ENCODE data around the gene TMEM178B.
"Not testable (repeated sequence)": the region's sequence is repeated elsewhere in the genome, so short reads cannot be mapped to it uniquely, and the experiment has no call there.

TMEM178B gene

GRCh38 chr7:141181812-141182211 lies 107.9 kb downstream of the TMEM178B start:
- H3K36me3 ChIP-seq (ENCODE audit: control insufficient read depth, insufficient read depth, low read length) = no peaks in the 10 kb centered on the region
- no peaks in the 10 kb centered on the region for H3K4me1 ChIP-seq (ENCODE audit: control insufficient read depth, insufficient read depth, low read length)
- H3K27ac ChIP-seq (ENCODE audit: low read depth, low read length) = no peak overlapping the region
- no peaks in the 10 kb centered on the region for H3K27me3 ChIP-seq (ENCODE audit: control insufficient read depth, insufficient read depth, low read length)
- H3K4me3 ChIP-seq (ENCODE audit: low read length) = no peak overlapping the region
- no peak overlapping the region for H3K9ac ChIP-seq (ENCODE audit: low read length)

- Histone ChIP-seq H3K4me3 (ENCODE audit: low read length) (no peak overlapping the region), H3K27ac (ENCODE audit: low read depth, low read length) (no peak overlapping the region), H3K4me1 (ENCODE audit: control insufficient read depth, insufficient read depth, low read length) (no peaks in the 10 kb centered on the region), H3K27me3 (ENCODE audit: control insufficient read depth, insufficient read depth, low read length) (no peaks in the 10 kb centered on the region), H3K36me3 (ENCODE audit: control insufficient read depth, insufficient read depth, low read length) (no peaks in the 10 kb centered on the region), H3K9ac (ENCODE audit: low read length) (no peak overlapping the region)
These were observed 110.8 kb downstream of the TMEM178B start for GRCh38 chr7:141184532-141185190.

- H3K4me3 ChIP-seq (ENCODE audit: low read length) = no peak overlapping the region
- H3K4me1 ChIP-seq (ENCODE audit: control insufficient read depth, insufficient read depth, low read length) = no peaks in the 10 kb centered on the region
These were observed 111.6 kb downstream of the TMEM178B start for GRCh38 chr7:141185369-141185967.

GRCh38 chr7:141189231-141189630 lies 115.4 kb downstream of the TMEM178B start:
- Histone ChIP-seq H3K4me1 (ENCODE audit: control insufficient read depth, insufficient read depth, low read length) (no peaks in the 10 kb centered on the region), H3K9ac (ENCODE audit: low read length) (no peak overlapping the region), H3K36me3 (ENCODE audit: control insufficient read depth, insufficient read depth, low read length) (no peaks in the 10 kb centered on the region), H3K4me3 (ENCODE audit: low read length) (no peak overlapping the region), H3K27ac (ENCODE audit: low read depth, low read length) (no peak overlapping the region), H3K27me3 (ENCODE audit: control insufficient read depth, insufficient read depth, low read length) (no peaks in the 10 kb centered on the region)

More at GRCh38 chr7:141185369-141185967, 111.6 kb downstream of the TMEM178B start:
- Histone ChIP-seq H3K36me3 (ENCODE audit: control insufficient read depth, insufficient read depth, low read length) (no peaks in the 10 kb centered on the region), H3K9ac (ENCODE audit: low read length) (no peak overlapping the region), H3K27me3 (ENCODE audit: control insufficient read depth, insufficient read depth, low read length) (no peaks in the 10 kb centered on the region), H3K27ac (ENCODE audit: low read depth, low read length) (no peak overlapping the region)

GRCh38 chr7:141190495-141190894 lies 116.6 kb downstream of the TMEM178B start:
- Histone ChIP-seq H3K27ac (ENCODE audit: low read depth, low read length) (no peak overlapping the region), H3K36me3 (ENCODE audit: control insufficient read depth, insufficient read depth, low read length) (no peaks in the 10 kb centered on the region), H3K4me3 (ENCODE audit: low read length) (no peak overlapping the region), H3K27me3 (ENCODE audit: control insufficient read depth, insufficient read depth, low read length) (no peaks in the 10 kb centered on the region), H3K9ac (ENCODE audit: low read length) (no peak overlapping the region), H3K4me1 (ENCODE audit: control insufficient read depth, insufficient read depth, low read length) (no peaks in the 10 kb centered on the region)

GRCh38 chr7:141191277-141191676 lies 117.4 kb downstream of the TMEM178B start:
- Histone ChIP-seq H3K27ac (ENCODE audit: low read depth, low read length) (no peak overlapping the region), H3K27me3 (ENCODE audit: control insufficient read depth, insufficient read depth, low read length) (no peaks in the 10 kb centered on the region), H3K4me3 (ENCODE audit: low read length) (no peak overlapping the region), H3K9ac (ENCODE audit: low read length) (no peak overlapping the region), H3K36me3 (ENCODE audit: control insufficient read depth, insufficient read depth, low read length) (no peaks in the 10 kb centered on the region), H3K4me1 (ENCODE audit: control insufficient read depth, insufficient read depth, low read length) (no peaks in the 10 kb centered on the region)

GRCh38 chr7:141193066-141193465 lies 119.2 kb downstream of the TMEM178B start:
- H3K4me3 ChIP-seq (ENCODE audit: low read length) = no peak overlapping the region
- no peak overlapping the region for H3K9ac ChIP-seq (ENCODE audit: low read length)
- no peaks in the 10 kb centered on the region for H3K27me3 ChIP-seq (ENCODE audit: control insufficient read depth, insufficient read depth, low read length)
- H3K36me3 ChIP-seq (ENCODE audit: control insufficient read depth, insufficient read depth, low read length) = no peaks in the 10 kb centered on the region
- H3K4me1 ChIP-seq (ENCODE audit: control insufficient read depth, insufficient read depth, low read length) = no peaks in the 10 kb centered on the region
- no peak overlapping the region for H3K27ac ChIP-seq (ENCODE audit: low read depth, low read length)

- not testable (repeated sequence) for H3K9ac ChIP-seq (ENCODE audit: low read length); H3K36me3 ChIP-seq (ENCODE audit: control insufficient read depth, insufficient read depth, low read length); H3K27ac ChIP-seq (ENCODE audit: low read depth, low read length); H3K4me3 ChIP-seq (ENCODE audit: low read length); H3K4me1 ChIP-seq (ENCODE audit: control insufficient read depth, insufficient read depth, low read length); H3K27me3 ChIP-seq (ENCODE audit: control insufficient read depth, insufficient read depth, low read length)
These were observed 121.9 kb downstream of the TMEM178B start for GRCh38 chr7:141195722-141196121.

GRCh38 chr7:141198194-141198958 lies 124.5 kb downstream of the TMEM178B start:
- H3K9ac ChIP-seq (ENCODE audit: low read length) = no peak overlapping the region
- no peaks in the 10 kb centered on the region for H3K4me1 ChIP-seq (ENCODE audit: control insufficient read depth, insufficient read depth, low read length)
- no peaks in the 10 kb centered on the region for H3K36me3 ChIP-seq (ENCODE audit: control insufficient read depth, insufficient read depth, low read length)
- no peak overlapping the region for H3K27ac ChIP-seq (ENCODE audit: low read depth, low read length)
- H3K27me3 ChIP-seq (ENCODE audit: control insufficient read depth, insufficient read depth, low read length) = no peaks in the 10 kb centered on the region
- no peak overlapping the region for H3K4me3 ChIP-seq (ENCODE audit: low read length)

GRCh38 chr7:141200191-141201108 lies 126.6 kb downstream of the TMEM178B start:
- Histone ChIP-seq H3K4me3 (ENCODE audit: low read length) (no peak overlapping the region), H3K27ac (ENCODE audit: low read depth, low read length) (no peak overlapping the region), H3K9ac (ENCODE audit: low read length) (no peak overlapping the region), H3K27me3 (ENCODE audit: control insufficient read depth, insufficient read depth, low read length) (no peaks in the 10 kb centered on the region), H3K36me3 (ENCODE audit: control insufficient read depth, insufficient read depth, low read length) (no peaks in the 10 kb centered on the region), H3K4me1 (ENCODE audit: control insufficient read depth, insufficient read depth, low read length) (no peaks in the 10 kb centered on the region)

- no peak overlapping the region for H3K4me3 ChIP-seq (ENCODE audit: low read length)
- no peak overlapping the region for H3K27ac ChIP-seq (ENCODE audit: low read depth, low read length)
- H3K4me1 ChIP-seq (ENCODE audit: control insufficient read depth, insufficient read depth, low read length) = no peaks in the 10 kb centered on the region
- H3K9ac ChIP-seq (ENCODE audit: low read length) = no peak overlapping the region
- no peaks in the 10 kb centered on the region for H3K36me3 ChIP-seq (ENCODE audit: control insufficient read depth, insufficient read depth, low read length)
- no peaks in the 10 kb centered on the region for H3K27me3 ChIP-seq (ENCODE audit: control insufficient read depth, insufficient read depth, low read length)
These were observed 127.5 kb downstream of the TMEM178B start for GRCh38 chr7:141201145-141201885.

Measured in rectal smooth muscle tissue (tissue), 1 donor.